GM12878 (cell line): ENCODE data around the gene ETV6. TPM values are rescaled to one million over a fixed set of nuclear protein-coding genes. Genes with fewer than 3 reads are reported as not detected.

Source experiments
- ATAC-seq: fragments of 200-7000 bp; cut with Tn5 transposase; 3 replicates; pipeline ENCODE4 v1.9.1; 2020; ENCODE audit warnings: mild to moderate bottlenecking, moderate library complexity
- BruUV-seq: library from RNA; stranded (reverse); fragments of 400-500 nt; replicated peaks from 2 replicates; lab custom pipeline; 2021; lab: Mats Ljungman, UMichigan
- CTCF ChIA-PET: fragments of 300-600 bp; sonication (Branson Sonifier 250); formaldehyde crosslinking; extraction: SDS; loops from one replicate; lab custom pipeline; 2021; ENCODE audit warnings: inconsistent platforms; lab: Yijun Ruan, JAX
- POLR2A ChIA-PET: fragments of 350-600 bp; formaldehyde crosslinking; extraction: SDS; loops from one replicate; lab custom pipeline; 2021; ENCODE audit warnings: inconsistent platforms; lab: Charles Lee
- RAD21 ChIA-PET: fragments of 300-600 bp; sonication (Branson Sonifier 250); formaldehyde crosslinking; loops from one replicate; lab custom pipeline; 2023; ENCODE audit warnings: antibody characterized with exemption; ENCODE audit not compliant: unreplicated experiment; lab: Charles Lee
- SMC1A ChIA-PET: fragments of 300-600 bp; sonication (Branson Sonifier 250); formaldehyde crosslinking; loops from one replicate; lab custom pipeline; 2023; ENCODE audit not compliant: unreplicated experiment, uncharacterized antibody; lab: Charles Lee
- DNase-seq: peaks from one replicate; pipeline ENCODE4 v3.0.0-alpha.2; 2011; ENCODE audit warnings: low read depth, low spot score
- FAIRE-seq: peaks from 3 replicates; lab custom pipeline; 2011; peaks lifted over from hg19 to GRCh38; lab: Jason Lieb, UNC
- H2AFZ ChIP-seq: 2 replicates; pipeline ENCODE4 v1.6.0; 2011; ENCODE audit warnings: low read depth, low read length, control low read depth; ENCODE audit not compliant: control insufficient read depth
- H3K27ac ChIP-seq: 2 replicates; pipeline ENCODE4 v1.5.1; 2011; ENCODE audit warnings: control low read depth; ENCODE audit not compliant: control insufficient read depth, insufficient read depth
- H3K27me3 ChIP-seq, 2 experiments: replicated peaks in 1 of 2; 2 replicates each; pipeline versions ENCODE4 v1.6.0 to v1.6.1; 2011; ENCODE audit warnings: low read length in 1 of 2; ENCODE audit not compliant: control insufficient read depth in 2 of 2, insufficient read depth in 2 of 2
- H3K36me3 ChIP-seq, 2 experiments: 2 replicates each; pipeline ENCODE4 v1.5.1; 2011; ENCODE audit warnings: low read length in 1 of 2; ENCODE audit not compliant: control insufficient read depth in 2 of 2, insufficient read depth in 2 of 2
- H3K4me1 ChIP-seq: 2 replicates; pipeline ENCODE4 v1.6.1; 2011; ENCODE audit warnings: mild to moderate bottlenecking, low read length, moderate library complexity, mixed read lengths; ENCODE audit not compliant: control insufficient read depth, insufficient read depth
- H3K4me2 ChIP-seq: 2 replicates; pipeline ENCODE4 v1.6.0; 2011; ENCODE audit warnings: control low read depth; ENCODE audit not compliant: control insufficient read depth, insufficient read depth
- H3K4me3 ChIP-seq: fragments of 200-600 bp; sonication (generic); 2 replicates; pipeline ENCODE4 v1.5.1; 2016
- H3K79me2 ChIP-seq: 2 replicates; pipeline ENCODE4 v1.6.0; 2011; ENCODE audit warnings: low read length; ENCODE audit not compliant: control insufficient read depth, insufficient read depth
- H3K9ac ChIP-seq: 2 replicates; pipeline ENCODE4 v1.8.0; 2011; ENCODE audit warnings: low read length, control low read depth, mixed read lengths; ENCODE audit not compliant: control insufficient read depth, insufficient read depth
- H3K9me3 ChIP-seq: replicated peaks from 3 replicates; pipeline ENCODE4 v1.5.1; 2011; ENCODE audit warnings: mild to moderate bottlenecking, low read length; ENCODE audit not compliant: control insufficient read depth, insufficient read depth
- H4K20me1 ChIP-seq: 2 replicates; pipeline ENCODE4 v1.6.0; 2011; ENCODE audit not compliant: control insufficient read depth, insufficient read depth
- EED ChIP-seq: sonication (generic); IDR thresholded peaks from 2 replicates; pipeline ENCODE4 v1.6.1; 2016; ENCODE audit warnings: antibody characterized with exemption, low read depth
- EP300 ChIP-seq, 2 experiments: fragments of 150-350 bp in 1 of 2; IDR thresholded peaks; 2 replicates each; pipeline ENCODE4 v1.6.1; 2011 to 2012; ENCODE audit warnings: low read depth in 2 of 2, low read length in 2 of 2, borderline replicate concordance in 1 of 2, improper control_type of control experiment in 1 of 2, inconsistent platforms in 1 of 2; ENCODE audit not compliant: control insufficient read depth in 1 of 2
- ETV6 ChIP-seq, 2 experiments: fragments of 450-650 bp in 1 of 2; IDR thresholded peaks in 1 of 2; conservative IDR thresholded peaks in 1 of 2; 2 replicates each; pipeline ENCODE4 v1.6.1; 2014; ENCODE audit warnings: antibody characterized with exemption in 1 of 2, borderline replicate concordance in 1 of 2, low read depth in 1 of 2, mild to moderate bottlenecking in 1 of 2, moderate library complexity in 1 of 2
- MEF2A ChIP-seq: IDR thresholded peaks from 2 replicates; pipeline ENCODE4 v1.6.1; 2011; ENCODE audit warnings: low read depth, mild to moderate bottlenecking, low read length, moderate library complexity; ENCODE audit not compliant: insufficient read depth
- MEF2B ChIP-seq: fragments of 450-650 bp; IDR thresholded peaks from 2 replicates; pipeline ENCODE4 v1.6.1; 2018; ENCODE audit warnings: mild to moderate bottlenecking, moderate library complexity; ENCODE audit not compliant: partially characterized antibody, poor library complexity, severe bottlenecking
- MYC ChIP-seq: IDR thresholded peaks from 2 replicates; pipeline ENCODE4 v1.6.1; 2011; ENCODE audit warnings: mild to moderate bottlenecking, low read length, moderate library complexity, inconsistent platforms; ENCODE audit not compliant: insufficient read depth, insufficient replicate concordance, insufficient read length, severe bottlenecking
- POLR2AphosphoS5 ChIP-seq: IDR thresholded peaks from 2 replicates; pipeline ENCODE4 v1.6.1; 2011; ENCODE audit warnings: mild to moderate bottlenecking, low read length, inconsistent platforms
- RUNX3 ChIP-seq: IDR thresholded peaks from 2 replicates; pipeline ENCODE4 v1.6.1; 2012; ENCODE audit warnings: low read length, inconsistent platforms
- TCF12 ChIP-seq: IDR thresholded peaks from 2 replicates; pipeline ENCODE4 v1.6.1; 2011; ENCODE audit warnings: low read depth, mild to moderate bottlenecking, low read length
- WGBS: methylation state at CpG from one replicate; pipeline ENCODE4 v1.1.6; 2016; ENCODE audit warnings: low lambda C conversion rate; ENCODE audit not compliant: insufficient replicate concordance, insufficient coverage; ENCODE audit errors: missing lambda C conversion rate; 5-methylcytosine and 5-hydroxymethylcytosine counted together
- in situ Hi-C: fragments of 300-500 bp; cut with MboI; formaldehyde crosslinking; loops from 9 replicates; pipeline ENCODE4 v1.14.3; 2018; ENCODE audit warnings: mixed read lengths
- intact Hi-C: fragments of 100-400 bp; cut with micrococcal nuclease; formaldehyde crosslinking; loops from one replicate; pipeline ENCODE4 v1.14.2; 2022; ENCODE audit not compliant: unreplicated experiment
- polyA plus RNA-seq, 11 experiments: library from polyadenylated mRNA; depleted of rRNA in 4 of 11; unstranded in 6 of 11; stranded (reverse) in 5 of 11; fragments of >200 nt; fragmentation: Nextera tagmentation in 4 of 11; fragmentation: Illumina TruSeq in 1 of 11; extraction: Ambion mirVana in 4 of 11; extraction: Trizol in 1 of 11; gene quantifications; 1 replicate in 1 of 11; 2 replicates in 10 of 11; pipeline versions ENCODE4 v1.2.1 to v1.2.3, GENCODE V29; 2011 to 2016; ENCODE audit warnings: inconsistent platforms in 2 of 11, missing spikeins in 2 of 11, low read depth in 1 of 11
- total RNA-seq, 4 experiments: library from RNA; depleted of rRNA in 3 of 4; stranded (reverse); fragments of >200 nt in 3 of 4; fragmentation: Illumina TruSeq in 1 of 4; extraction: Trizol in 1 of 4; gene quantifications; 2 replicates each; pipeline versions ENCODE4 v1.2.1 to v1.2.3, GENCODE V29; 2013 to 2021
- TF ChIP-seq, protein P1 (sequence below): fragments of 450-650 bp; IDR thresholded peaks from 2 replicates; pipeline ENCODE4 v1.6.1; 2017; ENCODE audit warnings: mild to moderate bottlenecking, moderate library complexity
- TF ChIP-seq, protein P2 (sequence below): IDR thresholded peaks from 2 replicates; pipeline ENCODE4 v1.6.1; 2012; ENCODE audit warnings: low read depth, low read length, improper control_type of control experiment
- TF ChIP-seq, protein P3 (sequence below): fragments of 450-650 bp; IDR thresholded peaks from 2 replicates; pipeline ENCODE4 v1.6.1; 2017; ENCODE audit warnings: mild to moderate bottlenecking, moderate library complexity

The ETV6 gene
- total and polyA plus RNA-seq, 10 of the 15 experiments (the other 5 are each of a cell fraction or from before 2014, with no cell fraction given) = 6.6 to 74.8 (median 24.6) TPM

DNA sequence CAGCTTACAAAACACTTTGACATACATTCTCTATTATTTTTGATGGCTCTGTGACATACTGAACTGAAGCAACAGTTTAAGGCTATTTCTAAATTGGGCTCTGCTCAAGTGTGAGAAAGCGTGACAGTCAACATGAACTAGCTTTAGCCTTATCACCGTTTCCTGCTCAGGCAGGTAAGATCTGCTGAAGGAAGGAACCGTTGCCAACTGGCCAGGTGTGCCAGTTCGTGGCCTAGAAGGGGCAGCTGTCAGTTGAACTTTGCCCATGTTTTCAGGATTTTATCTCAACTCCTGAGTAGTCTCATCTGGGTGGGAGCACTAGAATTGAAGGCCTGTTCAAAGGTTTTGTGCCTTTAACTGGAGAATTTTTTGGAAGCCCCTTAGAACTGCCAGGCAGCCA, 79.5 kb downstream of the ETV6 start:
- peaks cover 10 to 19% of the 10 kb centered on the region in 2 experiments for H3K36me3 ChIP-seq
- peak overlapping the region; percentile 89 for H3K27ac ChIP-seq
- H3K9me3 ChIP-seq = peaks cover 2% of the 10 kb centered on the region; the same call in 2 of the 3 replicates
- no peaks in the 10 kb centered on the region for H3K27me3 ChIP-seq
- no TSS peak for BruUV-seq
- H3K4me2 ChIP-seq = peak overlapping the region; percentile 73
- in situ Hi-C loops = loop anchor here (5.0 kb wide), 1 partner anchor 77 kb away; no protein-coding TSS in a partner anchor
- no peak overlapping the region for H2AFZ ChIP-seq
- POLR2A ChIA-PET = interaction anchor here (0.8 to 4.4 kb wide), 10 partner anchors 11 to 78 kb away, joined by 3 to 30 read pairs (median 5); no protein-coding TSS in a partner anchor
- FAIRE-seq (no peak), ATAC-seq (peak; percentile 2; the same call in 2 of the 3 replicates), DNase-seq (no peak)
- SMC1A ChIA-PET = interaction anchor here (0.6 to 21.5 kb wide), 19 partner anchors 11 to 704 kb away, joined by 3 to 433 read pairs (median 5); no protein-coding TSS in a partner anchor
- RAD21 ChIA-PET = interaction anchor here (0.8 to 19.9 kb wide), 13 partner anchors 10 to 303 kb away, joined by 3 to 497 read pairs (median 16); partner anchors contain the start of gene ETV6
- H3K4me1 ChIP-seq = peaks cover 93% of the 10 kb centered on the region
- intact Hi-C loops = loop anchor here (1.0 kb wide), 1 partner anchor 33 kb away; no protein-coding TSS in a partner anchor
- 0% methylated on average over 4 of the region's 4 CpGs for WGBS
- peaks cover 95% of the 10 kb centered on the region for H3K79me2 ChIP-seq
- no peak overlapping the region for H3K4me3 ChIP-seq
- no peaks in the 10 kb centered on the region for H4K20me1 ChIP-seq
- CTCF ChIA-PET = interaction anchor here (0.7 to 6.8 kb wide), 10 partner anchors 10 to 304 kb away, joined by 3 to 43 read pairs (median 4); no protein-coding TSS in a partner anchor
- peak overlapping the region; percentile 82 for H3K9ac ChIP-seq
- TF ChIP-seq, protein P1, sequence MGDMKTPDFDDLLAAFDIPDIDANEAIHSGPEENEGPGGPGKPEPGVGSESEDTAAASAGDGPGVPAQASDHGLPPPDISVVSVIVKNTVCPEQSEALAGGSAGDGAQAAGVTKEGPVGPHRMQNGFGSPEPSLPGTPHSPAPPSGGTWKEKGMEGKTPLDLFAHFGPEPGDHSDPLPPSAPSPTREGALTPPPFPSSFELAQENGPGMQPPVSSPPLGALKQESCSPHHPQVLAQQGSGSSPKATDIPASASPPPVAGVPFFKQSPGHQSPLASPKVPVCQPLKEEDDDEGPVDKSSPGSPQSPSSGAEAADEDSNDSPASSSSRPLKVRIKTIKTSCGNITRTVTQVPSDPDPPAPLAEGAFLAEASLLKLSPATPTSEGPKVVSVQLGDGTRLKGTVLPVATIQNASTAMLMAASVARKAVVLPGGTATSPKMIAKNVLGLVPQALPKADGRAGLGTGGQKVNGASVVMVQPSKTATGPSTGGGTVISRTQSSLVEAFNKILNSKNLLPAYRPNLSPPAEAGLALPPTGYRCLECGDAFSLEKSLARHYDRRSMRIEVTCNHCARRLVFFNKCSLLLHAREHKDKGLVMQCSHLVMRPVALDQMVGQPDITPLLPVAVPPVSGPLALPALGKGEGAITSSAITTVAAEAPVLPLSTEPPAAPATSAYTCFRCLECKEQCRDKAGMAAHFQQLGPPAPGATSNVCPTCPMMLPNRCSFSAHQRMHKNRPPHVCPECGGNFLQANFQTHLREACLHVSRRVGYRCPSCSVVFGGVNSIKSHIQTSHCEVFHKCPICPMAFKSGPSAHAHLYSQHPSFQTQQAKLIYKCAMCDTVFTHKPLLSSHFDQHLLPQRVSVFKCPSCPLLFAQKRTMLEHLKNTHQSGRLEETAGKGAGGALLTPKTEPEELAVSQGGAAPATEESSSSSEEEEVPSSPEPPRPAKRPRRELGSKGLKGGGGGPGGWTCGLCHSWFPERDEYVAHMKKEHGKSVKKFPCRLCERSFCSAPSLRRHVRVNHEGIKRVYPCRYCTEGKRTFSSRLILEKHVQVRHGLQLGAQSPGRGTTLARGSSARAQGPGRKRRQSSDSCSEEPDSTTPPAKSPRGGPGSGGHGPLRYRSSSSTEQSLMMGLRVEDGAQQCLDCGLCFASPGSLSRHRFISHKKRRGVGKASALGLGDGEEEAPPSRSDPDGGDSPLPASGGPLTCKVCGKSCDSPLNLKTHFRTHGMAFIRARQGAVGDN = peak; percentile 91
- no peak for TF ChIP-seq RUNX3
- TF ChIP-seq MEF2A = peak; percentile 75; the same call in 1 of the 2 replicates
- 0 out of 2 replicates have a peak, but pooled peaks have one; percentile 56 for TF ChIP-seq EED
- peak; percentile 64; the same call in 1 of the 2 replicates for TF ChIP-seq TCF12
- TF ChIP-seq, protein P2, sequence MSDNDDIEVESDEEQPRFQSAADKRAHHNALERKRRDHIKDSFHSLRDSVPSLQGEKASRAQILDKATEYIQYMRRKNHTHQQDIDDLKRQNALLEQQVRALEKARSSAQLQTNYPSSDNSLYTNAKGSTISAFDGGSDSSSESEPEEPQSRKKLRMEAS = 0 out of 2 replicates have a peak, but pooled peaks have one; percentile 38
- TF ChIP-seq, protein P3, sequence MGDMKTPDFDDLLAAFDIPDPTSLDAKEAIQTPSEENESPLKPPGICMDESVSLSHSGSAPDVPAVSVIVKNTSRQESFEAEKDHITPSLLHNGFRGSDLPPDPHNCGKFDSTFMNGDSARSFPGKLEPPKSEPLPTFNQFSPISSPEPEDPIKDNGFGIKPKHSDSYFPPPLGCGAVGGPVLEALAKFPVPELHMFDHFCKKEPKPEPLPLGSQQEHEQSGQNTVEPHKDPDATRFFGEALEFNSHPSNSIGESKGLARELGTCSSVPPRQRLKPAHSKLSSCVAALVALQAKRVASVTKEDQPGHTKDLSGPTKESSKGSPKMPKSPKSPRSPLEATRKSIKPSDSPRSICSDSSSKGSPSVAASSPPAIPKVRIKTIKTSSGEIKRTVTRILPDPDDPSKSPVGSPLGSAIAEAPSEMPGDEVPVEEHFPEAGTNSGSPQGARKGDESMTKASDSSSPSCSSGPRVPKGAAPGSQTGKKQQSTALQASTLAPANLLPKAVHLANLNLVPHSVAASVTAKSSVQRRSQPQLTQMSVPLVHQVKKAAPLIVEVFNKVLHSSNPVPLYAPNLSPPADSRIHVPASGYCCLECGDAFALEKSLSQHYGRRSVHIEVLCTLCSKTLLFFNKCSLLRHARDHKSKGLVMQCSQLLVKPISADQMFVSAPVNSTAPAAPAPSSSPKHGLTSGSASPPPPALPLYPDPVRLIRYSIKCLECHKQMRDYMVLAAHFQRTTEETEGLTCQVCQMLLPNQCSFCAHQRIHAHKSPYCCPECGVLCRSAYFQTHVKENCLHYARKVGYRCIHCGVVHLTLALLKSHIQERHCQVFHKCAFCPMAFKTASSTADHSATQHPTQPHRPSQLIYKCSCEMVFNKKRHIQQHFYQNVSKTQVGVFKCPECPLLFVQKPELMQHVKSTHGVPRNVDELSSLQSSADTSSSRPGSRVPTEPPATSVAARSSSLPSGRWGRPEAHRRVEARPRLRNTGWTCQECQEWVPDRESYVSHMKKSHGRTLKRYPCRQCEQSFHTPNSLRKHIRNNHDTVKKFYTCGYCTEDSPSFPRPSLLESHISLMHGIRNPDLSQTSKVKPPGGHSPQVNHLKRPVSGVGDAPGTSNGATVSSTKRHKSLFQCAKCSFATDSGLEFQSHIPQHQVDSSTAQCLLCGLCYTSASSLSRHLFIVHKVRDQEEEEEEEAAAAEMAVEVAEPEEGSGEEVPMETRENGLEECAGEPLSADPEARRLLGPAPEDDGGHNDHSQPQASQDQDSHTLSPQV = peak; percentile 80; the same call in 1 of the 2 replicates
- TF ChIP-seq EP300 (IDR thresholded peaks at IDR 0.05; ENCODE audit: borderline replicate concordance in 1 of 2, control insufficient read depth in 1 of 2, low read depth in 2 of 2, low read length in 2 of 2) = peak in 1 of 2 experiments; percentile 15; a peak in 1 of 4 replicates
- TF ChIP-seq POLR2AphosphoS5 = peak; percentile 43; the same call in 1 of the 2 replicates
- peak; percentile 51 for TF ChIP-seq MEF2B
- TF ChIP-seq MYC = no peak
- peak in 1 of 2 experiments; percentile 8; a peak in 1 of 4 replicates for TF ChIP-seq ETV6 (conservative IDR thresholded peaks at IDR 0.05 in 1 of 2, IDR thresholded peaks at IDR 0.05 in 1 of 2; ENCODE audit: borderline replicate concordance in 1 of 2, low read depth in 1 of 2)
